ENCODE measurements around the gene RPL28.

RPL28 gene

DNA sequence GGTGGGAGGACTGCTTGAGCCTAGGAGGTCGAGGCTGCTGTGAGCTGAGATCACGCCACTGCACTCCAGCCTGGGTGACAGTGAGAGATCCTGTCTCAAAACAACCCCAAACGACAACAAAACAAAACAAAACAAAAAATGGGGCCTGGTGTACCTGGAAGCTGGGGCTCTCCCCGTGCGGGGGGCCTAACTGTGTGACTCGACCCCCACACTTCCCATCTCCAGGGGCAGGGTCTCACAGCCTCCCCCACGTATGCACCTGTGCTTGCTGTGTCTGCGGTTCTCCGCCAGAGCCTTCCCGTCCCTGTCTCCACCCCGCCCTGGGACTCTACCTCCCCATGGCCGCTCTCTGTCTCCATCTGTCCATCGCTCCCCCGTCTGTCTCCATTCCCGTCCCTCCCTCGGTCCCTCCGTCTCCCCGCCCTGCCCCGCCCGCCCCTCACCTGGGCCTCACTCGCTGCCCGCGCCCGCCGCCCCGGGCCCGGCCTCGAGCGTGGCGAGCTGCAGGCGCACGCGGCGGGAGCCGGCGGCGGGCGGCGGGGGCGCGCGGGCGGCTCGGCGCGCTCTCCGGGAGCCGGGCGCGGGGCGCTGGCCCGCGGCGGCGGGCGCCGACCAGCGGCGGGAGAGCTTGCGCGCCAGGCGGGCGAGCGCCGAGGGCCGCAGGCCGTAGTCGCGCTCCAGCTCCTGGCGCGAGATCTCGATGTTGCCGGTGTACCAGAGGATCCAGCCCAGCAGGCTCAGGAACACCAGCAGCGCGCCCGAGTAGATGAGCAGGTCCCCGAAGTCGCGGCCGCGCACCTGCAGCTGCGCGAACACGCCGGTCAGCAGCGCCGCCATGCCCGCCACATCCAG is 2.2 kb upstream of the RPL28 start:
- TF ChIP-seq, protein P1, sequence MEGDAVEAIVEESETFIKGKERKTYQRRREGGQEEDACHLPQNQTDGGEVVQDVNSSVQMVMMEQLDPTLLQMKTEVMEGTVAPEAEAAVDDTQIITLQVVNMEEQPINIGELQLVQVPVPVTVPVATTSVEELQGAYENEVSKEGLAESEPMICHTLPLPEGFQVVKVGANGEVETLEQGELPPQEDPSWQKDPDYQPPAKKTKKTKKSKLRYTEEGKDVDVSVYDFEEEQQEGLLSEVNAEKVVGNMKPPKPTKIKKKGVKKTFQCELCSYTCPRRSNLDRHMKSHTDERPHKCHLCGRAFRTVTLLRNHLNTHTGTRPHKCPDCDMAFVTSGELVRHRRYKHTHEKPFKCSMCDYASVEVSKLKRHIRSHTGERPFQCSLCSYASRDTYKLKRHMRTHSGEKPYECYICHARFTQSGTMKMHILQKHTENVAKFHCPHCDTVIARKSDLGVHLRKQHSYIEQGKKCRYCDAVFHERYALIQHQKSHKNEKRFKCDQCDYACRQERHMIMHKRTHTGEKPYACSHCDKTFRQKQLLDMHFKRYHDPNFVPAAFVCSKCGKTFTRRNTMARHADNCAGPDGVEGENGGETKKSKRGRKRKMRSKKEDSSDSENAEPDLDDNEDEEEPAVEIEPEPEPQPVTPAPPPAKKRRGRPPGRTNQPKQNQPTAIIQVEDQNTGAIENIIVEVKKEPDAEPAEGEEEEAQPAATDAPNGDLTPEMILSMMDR (IDR thresholded peaks at IDR 0.05; ENCODE audit: low read depth, low read length), result no peak
- TF ChIP-seq MYC (IDR thresholded peaks at IDR 0.05; ENCODE audit: low read depth, low read length), result no peak
- no peak for TF ChIP-seq MAX (IDR thresholded peaks at IDR 0.05; ENCODE audit: low read depth, low read length)
- TF ChIP-seq POLR2A (IDR thresholded peaks at IDR 0.05; ENCODE audit: extremely low read depth, insufficient read length), result no peak
- peak overlapping the region; percentile 32 for H3K4me3 ChIP-seq (ENCODE audit: low read depth, low read length)
- peak; percentile 76 for DNase-seq (ENCODE audit: low read depth)

DNA sequence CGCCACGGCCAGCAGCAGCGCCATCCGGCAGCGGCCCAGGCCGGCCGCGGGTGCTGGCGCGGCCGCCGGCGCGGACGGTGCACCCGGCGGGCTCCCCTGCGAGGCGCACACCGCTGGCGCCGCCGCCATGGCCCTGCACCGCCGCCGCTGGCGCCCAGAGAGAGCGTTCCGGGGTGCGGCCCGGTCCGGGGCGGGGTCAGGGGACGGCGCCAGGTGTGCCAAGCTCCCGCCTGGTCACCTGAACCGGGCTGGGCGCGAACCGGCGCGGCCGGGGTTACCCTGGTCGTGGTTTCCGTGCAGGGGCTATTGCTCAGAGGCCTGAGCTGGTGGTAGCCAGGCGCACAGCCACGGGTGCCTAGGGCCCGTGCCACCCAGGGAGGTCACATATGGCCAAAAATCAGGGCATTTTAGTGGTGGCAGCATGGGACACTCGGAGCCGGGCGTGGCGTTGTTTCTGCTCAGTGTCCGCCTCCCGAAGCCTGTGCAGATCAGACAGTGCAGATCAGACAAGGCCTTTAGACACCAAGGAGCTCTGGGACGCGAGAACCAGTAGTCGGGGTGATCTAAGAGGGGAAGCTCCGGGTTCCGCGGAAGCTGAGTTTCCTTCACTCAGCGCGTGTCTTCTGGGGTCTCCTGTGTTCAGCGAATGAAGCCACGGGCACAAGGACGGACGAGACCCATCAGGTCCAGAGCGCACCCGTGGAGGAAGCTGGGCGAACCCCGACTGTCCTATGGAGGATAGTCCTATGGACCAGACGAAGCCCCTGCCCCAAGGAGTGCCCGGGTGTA is 1.4 kb upstream of the RPL28 start, which contains the start of gene TMEM238:
TSS of gene TMEM238 (minus strand) at position 162 of the 789 bp plus-strand sequence. CDS start at position 129, 33 bp downstream.
- peak; percentile 52 for DNase-seq (ENCODE audit: low read depth)
- TF ChIP-seq, protein P1 (IDR thresholded peaks at IDR 0.05; ENCODE audit: low read depth, low read length), result no peak
- peak within 1 kb of the TSS; percentile 73 for H3K4me3 ChIP-seq (ENCODE audit: low read depth, low read length)

- peak overlapping the region; percentile 73 for H3K4me3 ChIP-seq (ENCODE audit: low read depth, low read length)
- peak; percentile 91 for DNase-seq (ENCODE audit: low read depth)
- TF ChIP-seq POLR2A (IDR thresholded peaks at IDR 0.05; ENCODE audit: extremely low read depth, insufficient read length) (no peak), MAX (IDR thresholded peaks at IDR 0.05; ENCODE audit: low read depth, low read length) (no peak)
- TF ChIP-seq, protein P1 (IDR thresholded peaks at IDR 0.05; ENCODE audit: low read depth, low read length), result no peak
Measured at GRCh38 chr19:55384920-55385723, 610 bp upstream of the RPL28 start.

- peak overlapping the region; percentile 95 for H3K4me3 ChIP-seq (ENCODE audit: low read depth, low read length)
- no peak for TF ChIP-seq MYC (IDR thresholded peaks at IDR 0.05; ENCODE audit: low read depth, low read length)
- TF ChIP-seq, protein P1 (IDR thresholded peaks at IDR 0.05; ENCODE audit: low read depth, low read length), result no peak
- TF ChIP-seq MAX (IDR thresholded peaks at IDR 0.05; ENCODE audit: low read depth, low read length), result no peak
- TF ChIP-seq POLR2A (IDR thresholded peaks at IDR 0.05; ENCODE audit: extremely low read depth, insufficient read length), result no peak
- no peak for DNase-seq (ENCODE audit: low read depth)
Measured at GRCh38 chr19:55386493-55386971, 800 bp downstream of the RPL28 start.

- DNase-seq (ENCODE audit: low read depth), result no peak
- TF ChIP-seq MAX (IDR thresholded peaks at IDR 0.05; ENCODE audit: low read depth, low read length), result no peak
- H3K4me3 ChIP-seq (ENCODE audit: low read depth, low read length), result peak overlapping the region; percentile 95
Measured at GRCh38 chr19:55387736-55388497, 2.2 kb downstream of the RPL28 start.

Data from NB4 (cell line).